GM10266 (cell line): ENCODE results near the gene DNAJC3.

ENCODE experiments used
- DNase-seq: peaks from one replicate; pipeline ENCODE4 v3.0.0; 2012; ENCODE audit errors: extremely low spot score
- TF ChIP-seq, protein P1 (sequence below): IDR thresholded peaks from 2 replicates; pipeline ENCODE4 v1.5.1; 2012; ENCODE audit warnings: mild to moderate bottlenecking, low read depth; ENCODE audit not compliant: control insufficient read depth, insufficient read depth; ENCODE audit errors: missing control alignments

DNAJC3 gene

DNA sequence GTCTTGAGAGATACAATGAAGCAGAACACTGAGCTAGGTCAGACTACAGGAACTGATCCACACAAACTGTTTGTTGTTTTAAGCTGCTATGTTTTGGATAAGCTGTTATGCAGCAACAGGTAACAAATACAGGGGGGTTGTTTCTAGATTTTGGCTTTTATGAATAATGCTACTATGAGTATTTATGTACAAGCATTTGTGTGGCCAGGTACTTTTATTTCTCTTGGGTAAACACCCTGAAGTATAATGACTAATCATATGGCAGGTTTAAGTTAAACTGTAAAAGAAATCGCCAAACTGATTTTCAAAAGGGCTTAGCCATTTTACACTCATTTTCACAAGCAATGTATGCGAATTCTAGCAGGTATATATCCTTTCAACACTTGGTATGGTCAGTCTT, 166.0 kb downstream of the DNAJC3 start:
- TF ChIP-seq, protein P1, sequence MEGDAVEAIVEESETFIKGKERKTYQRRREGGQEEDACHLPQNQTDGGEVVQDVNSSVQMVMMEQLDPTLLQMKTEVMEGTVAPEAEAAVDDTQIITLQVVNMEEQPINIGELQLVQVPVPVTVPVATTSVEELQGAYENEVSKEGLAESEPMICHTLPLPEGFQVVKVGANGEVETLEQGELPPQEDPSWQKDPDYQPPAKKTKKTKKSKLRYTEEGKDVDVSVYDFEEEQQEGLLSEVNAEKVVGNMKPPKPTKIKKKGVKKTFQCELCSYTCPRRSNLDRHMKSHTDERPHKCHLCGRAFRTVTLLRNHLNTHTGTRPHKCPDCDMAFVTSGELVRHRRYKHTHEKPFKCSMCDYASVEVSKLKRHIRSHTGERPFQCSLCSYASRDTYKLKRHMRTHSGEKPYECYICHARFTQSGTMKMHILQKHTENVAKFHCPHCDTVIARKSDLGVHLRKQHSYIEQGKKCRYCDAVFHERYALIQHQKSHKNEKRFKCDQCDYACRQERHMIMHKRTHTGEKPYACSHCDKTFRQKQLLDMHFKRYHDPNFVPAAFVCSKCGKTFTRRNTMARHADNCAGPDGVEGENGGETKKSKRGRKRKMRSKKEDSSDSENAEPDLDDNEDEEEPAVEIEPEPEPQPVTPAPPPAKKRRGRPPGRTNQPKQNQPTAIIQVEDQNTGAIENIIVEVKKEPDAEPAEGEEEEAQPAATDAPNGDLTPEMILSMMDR = no peak

More for the DNA sequence above, 166.0 kb downstream of the DNAJC3 start:
- DNase-seq = no peak
